Lower lobe of right lung (tissue), 2 donors: ENCODE data around the gene IL5RA. TPM values are rescaled to one million over a fixed set of nuclear protein-coding genes. Genes with fewer than 3 reads are reported as not detected.

ENCODE experiments used
- ATAC-seq, 2 donors: fragments of 200-7000 bp; cut with Tn5 transposase; one replicate each; pipeline ENCODE4 v1.9.1; 2020 to 2022; ENCODE audit warnings: mild to moderate bottlenecking in 2 of 2, moderate library complexity in 2 of 2
- DNase-seq: peaks from one replicate; pipeline ENCODE4 v3.0.0-alpha.2; 2020
- H3K27ac ChIP-seq: fragments of 200-600 bp; one replicate; pipeline ENCODE4 v1.8.0; 2022
- H3K27me3 ChIP-seq: fragments of 200-600 bp; one replicate; pipeline ENCODE4 v1.8.0; 2022; ENCODE audit warnings: low read depth
- H3K36me3 ChIP-seq: fragments of 200-600 bp; one replicate; pipeline ENCODE4 v1.8.0; 2022; ENCODE audit warnings: mild to moderate bottlenecking
- H3K4me1 ChIP-seq: fragments of 200-600 bp; one replicate; pipeline ENCODE4 v1.8.0; 2022
- H3K4me3 ChIP-seq: fragments of 200-600 bp; one replicate; pipeline ENCODE4 v1.8.0; 2022; ENCODE audit warnings: mild to moderate bottlenecking
- H3K9me3 ChIP-seq: fragments of 200-600 bp; one replicate; pipeline ENCODE4 v1.8.0; 2022
- intact Hi-C: fragments of 100-400 bp; cut with DNase I; formaldehyde crosslinking; loops from one replicate; pipeline ENCODE4 v1.11.0; 2022
- total RNA-seq: library from RNA; stranded (reverse); fragmentation: NEBNext Ultra II Directional; extraction: Animal tissue kit (Norgen Biotek cat#: 25700); gene quantifications from one replicate; pipeline ENCODE4 v1.2.1, GENCODE V29; 2021
- TF ChIP-seq, protein P1 (sequence below): fragments of 200-600 bp; IDR thresholded peaks from one replicate; pipeline ENCODE4 v1.8.0; 2022; ENCODE audit warnings: antibody characterized with exemption, mild to moderate bottlenecking
- donor health status: DM: no; HTN: yes; CAD: no; lungs with severe emphysema.

IL5RA gene
- total RNA-seq, 1 donor from 2014 or later, result 5.6 TPM

- ATAC-seq (no peak), DNase-seq (no peak)
- Histone ChIP-seq H3K27me3 (no peaks in the 10 kb centered on the region), H3K27ac (no peak overlapping the region), H3K4me3 (no peak overlapping the region), H3K36me3 (no peaks in the 10 kb centered on the region), H3K4me1 (no peaks in the 10 kb centered on the region), H3K9me3 (no peaks in the 10 kb centered on the region)
- TF ChIP-seq, protein P1, sequence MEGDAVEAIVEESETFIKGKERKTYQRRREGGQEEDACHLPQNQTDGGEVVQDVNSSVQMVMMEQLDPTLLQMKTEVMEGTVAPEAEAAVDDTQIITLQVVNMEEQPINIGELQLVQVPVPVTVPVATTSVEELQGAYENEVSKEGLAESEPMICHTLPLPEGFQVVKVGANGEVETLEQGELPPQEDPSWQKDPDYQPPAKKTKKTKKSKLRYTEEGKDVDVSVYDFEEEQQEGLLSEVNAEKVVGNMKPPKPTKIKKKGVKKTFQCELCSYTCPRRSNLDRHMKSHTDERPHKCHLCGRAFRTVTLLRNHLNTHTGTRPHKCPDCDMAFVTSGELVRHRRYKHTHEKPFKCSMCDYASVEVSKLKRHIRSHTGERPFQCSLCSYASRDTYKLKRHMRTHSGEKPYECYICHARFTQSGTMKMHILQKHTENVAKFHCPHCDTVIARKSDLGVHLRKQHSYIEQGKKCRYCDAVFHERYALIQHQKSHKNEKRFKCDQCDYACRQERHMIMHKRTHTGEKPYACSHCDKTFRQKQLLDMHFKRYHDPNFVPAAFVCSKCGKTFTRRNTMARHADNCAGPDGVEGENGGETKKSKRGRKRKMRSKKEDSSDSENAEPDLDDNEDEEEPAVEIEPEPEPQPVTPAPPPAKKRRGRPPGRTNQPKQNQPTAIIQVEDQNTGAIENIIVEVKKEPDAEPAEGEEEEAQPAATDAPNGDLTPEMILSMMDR, result no peak
- intact Hi-C loops, result no loop called here
Measured at GRCh38 chr3:3107181-3107580, 3.0 kb downstream of the IL5RA start.

DNA sequence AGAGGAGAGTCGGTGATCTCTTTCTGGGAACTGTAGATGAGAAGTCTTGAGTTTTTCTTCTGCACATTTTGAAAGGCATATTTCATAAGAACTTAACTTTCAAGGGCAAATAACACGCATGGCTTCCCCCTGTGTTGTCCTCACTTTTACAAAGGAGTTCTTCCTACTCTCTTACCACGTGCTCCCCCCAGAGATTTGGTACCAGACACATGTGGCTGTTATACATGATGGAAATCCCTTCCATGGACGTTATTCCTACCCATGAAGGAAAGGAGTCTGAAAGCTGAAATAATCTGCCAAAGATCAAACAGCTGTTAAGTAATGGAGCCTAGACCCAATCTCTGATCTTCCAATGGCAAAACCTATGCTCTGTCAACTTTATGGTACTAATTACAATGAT, 4.4 kb downstream of the IL5RA start:
- ATAC-seq (no peak), DNase-seq (no peak)
- Histone ChIP-seq H3K4me3 (no peak overlapping the region), H3K27ac (no peak overlapping the region), H3K36me3 (no peaks in the 10 kb centered on the region), H3K4me1 (no peaks in the 10 kb centered on the region), H3K9me3 (no peaks in the 10 kb centered on the region), H3K27me3 (no peaks in the 10 kb centered on the region)
- TF ChIP-seq, protein P1, result no peak
- intact Hi-C loops, result no loop called here

DNA sequence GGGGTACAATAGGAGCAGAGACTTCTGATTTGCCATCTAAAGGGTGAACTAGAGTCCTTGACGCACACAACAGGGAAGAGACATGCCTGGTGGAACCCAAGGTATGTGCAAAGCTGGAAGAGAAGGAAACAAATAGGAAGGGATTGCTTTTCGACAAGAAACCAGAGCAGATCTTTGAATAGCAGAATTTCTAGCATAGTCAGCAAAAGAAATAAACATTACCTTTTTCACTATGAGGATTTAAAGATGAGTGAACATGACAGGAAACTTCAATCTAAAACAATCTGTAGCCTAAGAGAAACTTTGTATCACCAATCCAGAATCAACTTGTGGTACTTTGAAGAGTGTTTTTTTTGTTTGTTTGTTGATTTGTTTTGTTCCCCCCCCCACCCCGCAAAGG, 4.9 kb downstream of the IL5RA start:
- intact Hi-C loops, result no loop called here

GRCh38 chr3:3102751-3103150, 7.4 kb downstream of the IL5RA start:
- DNase-seq, result no peak
- H3K4me1 ChIP-seq, result no peaks in the 10 kb centered on the region
- no peak overlapping the region for H3K4me3 ChIP-seq
- H3K9me3 ChIP-seq, result no peaks in the 10 kb centered on the region
- intact Hi-C loops, result no loop called here
- no peaks in the 10 kb centered on the region for H3K27me3 ChIP-seq
- H3K36me3 ChIP-seq, result no peaks in the 10 kb centered on the region
- TF ChIP-seq, protein P1, result no peak
- H3K27ac ChIP-seq, result no peak overlapping the region
- ATAC-seq, result no peak

More for the DNA sequence above, 4.9 kb downstream of the IL5RA start:
- ATAC-seq, result no peak
- H3K9me3 ChIP-seq, result no peaks in the 10 kb centered on the region
- H3K4me3 ChIP-seq, result no peak overlapping the region
- no peak for DNase-seq
- H3K36me3 ChIP-seq, result no peaks in the 10 kb centered on the region
- H3K4me1 ChIP-seq, result no peaks in the 10 kb centered on the region
- TF ChIP-seq, protein P1, result no peak
- no peak overlapping the region for H3K27ac ChIP-seq
- no peaks in the 10 kb centered on the region for H3K27me3 ChIP-seq

DNA sequence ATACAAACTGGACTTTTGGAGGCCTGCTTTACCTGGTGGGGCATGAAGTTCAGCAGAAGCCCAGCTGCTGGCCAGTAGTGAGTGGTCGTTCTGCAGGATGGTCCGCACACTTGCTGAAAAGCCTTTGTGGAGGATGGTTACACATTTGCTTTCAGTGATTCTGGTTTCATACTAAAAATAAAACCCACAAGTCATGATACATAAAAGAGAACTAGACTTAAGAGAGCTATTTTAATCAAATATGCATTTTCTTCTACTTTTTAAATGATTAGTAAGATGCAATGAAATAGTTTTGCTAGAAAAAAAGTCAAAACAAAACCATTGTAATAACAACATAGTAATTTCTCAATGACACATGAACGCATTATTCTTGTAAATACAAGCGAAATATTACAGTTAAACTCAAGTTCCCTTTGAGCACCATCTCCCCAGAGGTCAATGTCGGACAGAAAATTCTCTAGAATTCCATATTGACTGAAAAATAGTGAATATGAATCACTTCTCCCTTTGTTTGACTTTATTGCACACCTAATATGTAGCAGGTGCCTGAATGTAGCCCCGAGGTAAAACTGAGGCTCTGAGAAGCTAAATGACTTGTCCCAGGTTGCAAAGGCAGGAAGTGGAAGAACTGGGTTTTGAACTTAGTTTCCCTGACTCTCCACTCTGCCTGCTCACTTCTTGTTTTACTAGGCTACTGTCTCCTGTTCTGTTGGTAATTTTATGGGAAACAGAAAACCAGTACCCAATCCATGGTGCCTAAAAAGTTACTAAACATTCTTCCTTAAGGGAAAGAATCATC, 8.3 kb downstream of the IL5RA start:
- ATAC-seq (no peak), DNase-seq (no peak)
- intact Hi-C loops, result no loop called here
- Histone ChIP-seq H3K36me3 (no peaks in the 10 kb centered on the region), H3K9me3 (no peaks in the 10 kb centered on the region), H3K4me1 (no peaks in the 10 kb centered on the region), H3K27ac (no peak overlapping the region), H3K27me3 (no peaks in the 10 kb centered on the region), H3K4me3 (no peak overlapping the region)
- TF ChIP-seq, protein P1, result no peak
